Limb (tissue), 2 donors: ENCODE measurements around the gene COX10.

Source experiments
- DNase-seq, 2 donors: peaks; one replicate each; pipeline ENCODE4 v3.0.0-alpha.2; 2016; ENCODE audit errors: extremely low spot score in 2 of 2

COX10 gene

DNA sequence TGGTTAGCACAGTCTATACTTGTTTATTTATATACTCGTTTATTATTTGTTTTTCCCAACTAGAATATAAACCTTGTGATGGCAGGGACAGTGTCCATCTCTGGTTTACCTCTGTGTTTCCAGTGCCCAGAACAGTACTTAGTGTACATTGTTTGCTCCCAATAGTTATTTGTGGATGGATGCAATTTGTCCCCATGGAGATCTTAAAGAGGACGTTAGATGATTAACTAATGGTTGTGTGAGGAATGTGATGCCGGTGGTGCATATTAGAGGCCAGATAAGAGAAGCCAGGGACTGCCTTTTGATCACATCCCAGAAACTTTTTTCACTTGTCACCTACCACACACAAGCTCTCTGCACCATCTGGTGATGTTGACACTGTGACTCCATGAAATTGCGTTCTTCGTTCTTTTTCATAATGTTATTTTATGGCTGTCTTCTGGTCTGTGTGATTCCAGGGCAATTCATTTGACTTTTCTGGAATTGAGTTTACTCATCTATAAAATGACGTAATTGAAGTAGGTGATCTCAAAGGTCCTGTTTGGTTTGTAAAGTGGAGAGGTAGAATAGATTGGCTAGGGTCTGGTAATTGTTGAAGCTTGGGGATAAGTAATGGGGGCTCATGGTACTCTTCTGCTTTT, 1.2 kb downstream of the COX10 start:
- no peak for DNase-seq

DNA sequence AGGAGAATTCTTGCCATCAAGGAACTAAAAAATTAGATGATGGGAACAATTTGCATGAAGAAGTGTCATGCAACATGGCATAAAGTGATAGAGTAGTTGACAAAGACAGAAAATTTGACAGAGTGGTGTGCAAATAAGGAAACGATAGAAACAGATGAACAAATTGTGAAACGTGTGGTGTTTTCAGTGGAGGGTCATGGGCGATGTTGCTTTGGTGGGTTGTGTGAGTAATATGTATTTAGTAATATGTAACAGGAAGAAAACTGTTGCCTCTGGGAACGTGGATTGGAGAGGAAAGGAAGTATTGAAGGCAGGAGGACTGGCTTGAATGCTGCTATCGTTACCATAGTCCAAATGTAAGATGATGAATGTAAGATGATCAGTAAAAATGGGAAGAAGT, 3.6 kb downstream of the COX10 start:
- DNase-seq, result no peak

DNA sequence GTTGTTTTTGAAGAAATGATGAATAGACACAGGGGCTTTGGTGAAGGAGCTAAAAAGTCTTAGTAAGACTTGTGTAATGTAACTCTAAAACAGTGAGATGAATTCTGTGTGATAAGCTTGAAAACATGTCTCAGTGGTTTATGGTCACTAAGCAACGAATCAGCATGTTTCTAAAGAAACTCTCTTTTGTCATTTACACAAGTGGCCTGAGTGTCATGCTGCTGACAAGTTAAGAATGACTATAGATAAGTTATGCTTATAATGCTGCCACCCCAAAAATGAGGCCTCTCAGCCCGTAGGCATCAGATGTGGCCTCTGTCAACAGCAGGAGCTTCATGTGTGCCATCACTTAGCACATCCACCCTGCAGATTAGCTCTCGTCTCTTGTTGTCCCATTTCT, 8.7 kb downstream of the COX10 start:
- no peak for DNase-seq

DNA sequence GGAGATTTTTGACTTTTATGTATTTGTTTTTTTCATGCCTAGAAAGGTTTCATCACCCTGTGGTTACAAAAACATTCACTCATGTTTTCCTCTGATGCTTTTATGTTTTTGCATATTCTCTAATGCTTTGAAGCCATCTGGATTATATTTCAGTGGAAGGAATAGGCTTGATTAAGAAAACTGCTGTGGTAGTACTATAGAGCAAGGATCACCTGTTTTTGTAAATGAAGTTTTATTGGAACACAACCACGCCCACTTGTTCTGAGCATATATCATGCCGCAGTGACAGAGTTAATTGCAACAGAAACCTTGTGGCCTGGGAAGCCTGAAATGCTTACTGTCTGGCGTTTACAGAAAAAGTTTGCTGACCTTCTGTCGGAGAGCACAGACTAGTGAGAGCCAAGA, 11.5 kb downstream of the COX10 start:
- DNase-seq, result no peak

DNA sequence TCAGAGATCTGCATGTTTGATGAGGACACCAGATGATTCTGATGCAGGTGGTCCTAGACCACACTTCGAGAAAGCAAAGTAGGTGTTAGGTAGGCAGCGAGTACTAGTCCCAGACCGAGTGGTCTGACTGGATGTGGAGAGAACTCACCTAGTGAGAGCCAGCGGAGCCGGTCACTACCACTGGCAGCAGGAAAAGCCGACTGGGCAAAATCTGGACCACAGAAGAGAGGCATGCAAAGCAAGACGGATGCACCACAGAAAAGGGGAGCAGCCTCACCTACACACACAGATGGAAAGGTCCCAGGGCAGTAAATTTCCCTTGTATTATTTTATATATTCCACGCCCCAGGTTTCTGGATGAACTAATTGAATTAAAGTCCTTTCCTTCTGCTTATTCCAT, 13.5 kb downstream of the COX10 start:
- no peak for DNase-seq

DNA sequence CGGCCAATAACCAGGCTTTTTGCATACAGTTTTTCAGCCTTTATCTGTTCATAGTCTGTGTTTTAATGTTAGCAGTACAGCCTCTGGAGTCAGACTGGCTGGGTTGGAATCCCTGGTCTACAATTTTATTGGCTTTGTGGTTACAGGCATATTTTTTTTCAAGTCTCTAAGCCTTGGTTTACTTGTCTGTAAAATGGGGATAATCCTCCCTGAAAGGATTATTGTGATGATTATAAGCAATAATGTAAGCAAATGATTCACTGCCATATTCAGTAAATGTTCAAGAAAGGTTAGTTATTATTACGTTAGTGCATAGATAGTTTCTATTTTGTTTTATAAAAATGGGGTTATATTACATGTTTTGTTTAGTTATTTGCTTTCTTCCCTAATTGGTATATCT, 15.7 kb downstream of the COX10 start:
- DNase-seq, result no peak

DNA sequence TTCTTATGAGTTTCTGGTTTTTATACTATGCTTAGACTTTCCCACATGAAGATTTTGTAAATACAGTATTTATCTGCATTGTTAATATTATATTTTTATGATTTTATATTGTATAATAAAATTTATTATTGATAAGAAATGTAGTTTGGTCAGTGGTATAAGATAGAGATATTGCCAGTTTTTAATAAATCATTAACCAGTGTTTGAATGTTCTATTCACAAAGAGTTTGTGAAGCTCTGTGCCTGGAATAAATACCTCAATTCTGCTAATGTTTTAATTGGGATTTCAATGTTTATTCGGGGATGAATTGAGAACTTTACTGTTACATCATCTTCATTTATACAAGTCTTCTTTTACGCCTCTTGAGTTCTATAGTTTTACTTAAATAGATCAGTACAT, 16.9 kb downstream of the COX10 start:
- no peak for DNase-seq

DNA sequence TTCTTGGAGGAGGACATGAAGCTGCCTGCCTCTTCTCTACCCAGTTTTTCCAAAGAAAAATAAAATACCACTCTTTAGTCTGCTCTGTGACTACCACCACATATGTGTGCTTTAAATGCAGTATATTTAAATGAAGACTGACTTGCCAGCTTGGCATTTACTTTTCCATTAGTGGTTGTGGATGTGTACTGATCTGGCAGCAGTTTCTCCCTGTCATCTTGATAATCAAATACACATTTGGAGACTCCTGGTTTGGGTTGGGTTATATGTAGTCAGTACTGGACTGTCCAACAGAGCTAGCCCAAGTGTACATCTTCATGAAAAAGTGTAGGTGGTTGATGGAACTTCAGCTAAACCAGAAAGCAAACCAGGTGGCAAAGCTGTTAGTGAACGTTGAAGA, 19.9 kb downstream of the COX10 start:
- DNase-seq, result no peak

DNA sequence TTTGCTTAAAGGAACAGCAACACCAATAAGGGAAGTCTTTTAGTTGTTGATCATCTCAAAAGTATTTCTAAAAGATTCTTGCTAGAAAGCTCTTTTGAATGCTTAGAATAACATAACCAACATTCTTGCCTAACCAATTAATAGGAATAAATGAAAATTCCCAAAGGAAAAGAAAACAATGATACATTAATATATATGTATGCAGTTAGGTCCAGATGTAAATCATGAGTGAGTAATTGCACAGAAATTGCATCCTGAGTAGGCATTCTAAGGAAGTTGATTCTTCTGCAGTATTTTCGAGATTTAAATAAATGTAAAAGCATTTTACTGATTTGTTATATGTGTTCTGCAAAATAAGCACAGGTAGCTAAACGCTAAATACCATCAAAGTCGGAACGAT, 22.1 kb downstream of the COX10 start:
- DNase-seq, result no peak

DNA sequence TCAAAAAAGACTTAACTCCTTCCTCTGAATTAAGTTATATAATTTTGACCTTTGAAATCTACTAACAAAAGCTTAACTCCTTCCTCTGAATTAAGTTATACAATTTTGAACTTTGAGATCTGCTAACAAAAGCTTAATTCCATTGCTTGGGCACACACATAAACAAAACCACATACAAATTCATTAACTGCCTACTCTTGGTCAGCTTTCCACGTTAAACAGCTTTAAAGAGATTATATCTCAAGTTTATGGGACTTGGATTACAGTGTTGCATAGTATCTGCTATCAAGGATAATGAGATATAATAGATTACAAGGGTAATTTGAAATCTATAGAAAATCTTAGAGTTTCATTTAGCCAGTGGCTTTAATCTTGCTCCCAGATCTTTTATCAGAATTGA, 23.5 kb downstream of the COX10 start:
- no peak for DNase-seq

DNA sequence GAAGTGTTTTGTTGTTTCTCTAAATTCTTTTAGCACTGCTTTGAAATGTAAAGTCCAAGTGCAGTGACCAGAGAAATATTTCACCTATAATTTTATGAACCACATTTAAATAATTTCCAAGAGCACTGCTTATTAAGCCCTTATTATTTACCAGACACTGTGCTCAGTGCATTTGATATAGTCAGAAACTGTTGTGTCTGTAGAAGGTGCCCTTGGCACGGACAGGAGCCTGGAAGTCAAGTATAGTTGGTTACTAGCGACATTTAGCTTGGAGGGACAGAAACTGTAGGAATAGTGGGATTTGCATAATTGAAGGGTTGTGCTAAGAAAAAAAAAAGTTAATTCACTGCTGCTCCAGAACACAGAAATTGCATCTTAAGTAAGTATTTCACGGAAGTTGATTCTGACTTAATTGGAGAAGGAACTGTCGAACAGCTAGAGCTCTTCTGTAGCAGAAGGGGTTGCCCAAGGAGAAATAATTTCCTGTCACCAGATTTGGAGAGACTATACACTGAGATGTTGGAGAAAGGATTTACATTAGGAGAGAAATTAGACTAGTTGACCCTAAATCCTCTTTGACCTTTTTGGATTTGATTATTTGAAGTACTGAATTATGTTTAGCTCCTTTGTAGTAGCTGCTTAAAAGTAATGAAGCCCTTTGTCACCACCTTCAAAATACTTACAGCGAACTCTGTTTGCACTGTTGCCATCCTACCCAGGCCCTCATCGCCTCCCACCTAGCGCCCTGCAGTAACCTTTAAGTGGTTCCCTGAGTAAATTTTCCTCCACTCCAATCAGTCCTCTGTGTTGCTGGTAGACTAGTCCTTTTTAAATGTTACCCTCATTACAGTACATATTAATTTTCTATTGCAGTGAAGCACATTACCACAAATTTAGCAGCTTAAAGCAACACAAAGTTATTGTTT, 25.6 kb downstream of the COX10 start:
- DNase-seq, result no peak

DNA sequence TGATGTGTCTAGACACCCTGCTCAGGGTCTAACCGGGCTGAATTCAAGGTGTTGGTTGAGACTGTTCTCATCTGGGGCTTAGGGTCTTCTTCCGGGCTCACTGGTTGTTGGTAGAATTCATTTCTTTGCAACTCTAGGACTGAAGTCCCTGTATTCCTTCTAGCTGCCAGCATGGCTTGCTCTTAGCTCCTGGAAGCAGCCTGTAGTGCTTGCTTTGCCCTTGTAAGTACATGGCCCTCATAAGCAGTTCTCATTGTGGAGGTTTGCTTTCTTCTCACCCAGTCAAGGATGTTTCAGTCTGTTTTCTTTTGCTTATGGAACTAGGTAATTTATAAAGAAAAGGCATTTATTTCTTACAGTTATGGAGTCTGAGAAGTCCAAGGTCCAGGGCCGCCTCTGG, 26.3 kb downstream of the COX10 start:
- no peak for DNase-seq

DNA sequence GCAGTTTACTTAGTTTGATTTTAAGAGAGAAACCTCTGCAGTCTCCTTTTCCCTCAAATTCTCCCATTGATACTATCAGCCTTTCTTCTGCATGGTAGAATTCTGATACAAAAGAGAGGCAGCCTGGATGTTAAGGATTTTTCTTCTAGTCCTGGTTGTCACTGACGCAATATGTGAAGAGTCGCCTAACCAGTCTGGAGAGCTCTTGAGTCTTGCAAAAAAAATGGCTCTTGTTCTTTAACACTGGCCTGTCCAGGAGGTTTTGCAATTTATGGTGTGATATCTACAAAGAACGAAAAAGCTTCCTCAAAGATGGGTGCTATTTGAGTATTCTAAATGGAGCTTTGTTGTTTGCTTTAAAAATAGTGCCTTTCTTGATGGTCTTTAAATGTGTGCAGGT, 28.9 kb downstream of the COX10 start:
- no peak for DNase-seq

DNA sequence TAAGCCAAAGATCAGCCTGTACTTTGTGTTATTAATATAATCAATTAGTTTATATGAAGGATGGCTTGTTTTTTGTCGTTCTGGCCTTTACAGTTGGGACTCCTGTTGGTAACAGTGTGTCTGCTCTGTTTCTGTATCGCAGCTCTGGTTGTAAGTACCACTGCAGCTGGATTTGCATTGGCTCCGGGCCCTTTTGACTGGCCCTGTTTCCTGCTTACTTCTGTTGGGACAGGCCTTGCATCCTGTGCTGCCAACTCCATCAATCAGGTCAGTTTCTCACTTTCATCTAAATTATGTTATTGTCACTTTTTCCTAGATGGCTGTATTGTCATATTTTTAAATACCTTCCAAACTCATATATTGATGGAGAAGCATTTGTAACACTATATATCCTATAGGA, 32.7 kb downstream of the COX10 start:
- DNase-seq, result no peak

DNA sequence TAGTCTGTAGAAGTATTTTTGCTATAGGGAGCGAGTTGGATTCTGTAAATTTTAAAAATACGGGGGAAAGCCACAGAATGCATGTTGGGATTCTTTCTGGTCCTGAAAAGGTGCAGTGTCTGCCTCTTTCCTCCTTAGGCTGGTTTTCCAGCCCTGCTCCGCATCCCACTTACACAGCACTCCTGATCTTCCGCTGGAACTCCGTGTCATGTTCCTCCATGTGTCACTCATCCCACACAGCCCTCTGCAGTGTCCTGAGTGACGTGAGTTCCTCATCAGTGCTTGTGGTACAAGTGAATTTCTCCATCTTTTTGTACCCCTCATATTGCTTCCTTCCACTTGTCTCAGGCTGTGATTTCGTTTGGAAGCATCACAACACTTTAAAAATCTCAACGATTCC, 34.5 kb downstream of the COX10 start:
- no peak for DNase-seq

DNA sequence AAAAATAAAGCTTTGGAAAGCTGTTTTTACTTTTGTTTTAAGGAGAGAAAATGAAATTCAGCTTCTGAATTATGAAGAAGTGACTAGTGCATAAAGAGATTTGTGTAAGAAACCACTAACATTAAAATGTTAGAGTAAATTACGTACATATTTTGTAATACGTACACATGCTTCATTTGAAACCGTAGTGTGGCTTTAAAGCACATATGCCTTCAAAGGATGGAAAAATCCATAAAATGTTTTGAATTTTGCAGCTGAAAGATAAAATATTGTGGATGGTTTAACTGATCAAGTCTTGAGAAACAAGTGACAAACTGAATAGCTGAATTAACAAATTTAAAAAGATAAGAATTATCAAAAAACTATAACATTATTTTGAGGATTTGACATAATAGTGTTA, 35.4 kb downstream of the COX10 start:
- DNase-seq, result no peak

DNA sequence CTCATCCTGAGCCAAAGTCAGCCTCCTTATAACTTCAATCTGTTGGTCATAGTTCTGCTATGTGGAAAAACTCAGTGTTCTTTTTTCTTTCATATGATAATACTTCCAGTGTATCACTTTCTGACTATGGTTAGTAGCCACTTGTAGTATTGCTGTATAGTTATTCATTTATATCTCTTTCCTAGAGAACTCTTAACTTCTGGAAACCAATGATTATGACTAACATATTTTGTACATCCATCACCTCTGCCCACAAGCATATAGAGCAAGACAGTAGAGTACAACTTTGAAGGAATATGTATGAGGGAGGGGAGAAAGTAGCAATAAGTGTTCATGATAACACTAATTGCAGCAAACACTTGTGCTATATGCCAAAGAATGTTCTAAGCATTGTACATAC, 38.6 kb downstream of the COX10 start:
- DNase-seq, result no peak

DNA sequence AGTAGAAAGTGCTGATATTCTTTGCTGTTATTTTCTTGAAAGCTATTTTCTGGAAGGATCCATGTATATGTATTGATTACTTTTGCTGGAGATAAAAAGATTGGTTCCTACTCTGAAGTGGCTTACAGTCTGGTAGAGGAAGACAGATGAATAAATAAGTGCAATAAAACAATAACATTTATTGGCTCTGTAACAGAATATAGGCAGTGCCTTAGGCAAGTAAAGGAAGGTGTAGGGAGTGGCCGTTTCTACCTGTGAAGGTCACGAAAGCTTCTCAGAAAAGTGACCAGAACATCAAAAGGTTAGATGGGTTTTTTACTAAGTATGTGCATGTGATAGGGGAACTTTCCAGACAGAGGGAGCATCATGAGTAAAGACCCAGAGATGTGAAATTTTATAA, 43.1 kb downstream of the COX10 start:
- DNase-seq, result no peak

DNA sequence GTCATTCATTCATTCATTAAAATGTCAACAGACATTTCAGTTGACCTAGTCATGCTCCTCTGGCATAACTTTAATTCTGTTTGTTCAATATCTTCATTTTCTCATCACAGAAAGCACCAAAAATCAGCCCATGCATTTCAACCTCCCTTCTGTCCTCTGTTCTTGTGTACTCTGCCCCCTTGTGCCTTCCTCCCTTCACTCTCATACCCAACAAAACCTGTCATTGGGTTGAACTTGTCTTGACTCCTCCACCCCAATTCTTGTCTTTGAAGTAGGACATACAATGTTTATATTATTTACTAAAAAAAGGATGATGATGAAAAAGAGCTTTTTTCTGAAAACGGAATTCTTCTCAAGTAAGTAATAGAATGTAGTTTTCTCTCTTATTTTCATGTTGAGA, 43.8 kb downstream of the COX10 start:
- DNase-seq, result no peak

DNA sequence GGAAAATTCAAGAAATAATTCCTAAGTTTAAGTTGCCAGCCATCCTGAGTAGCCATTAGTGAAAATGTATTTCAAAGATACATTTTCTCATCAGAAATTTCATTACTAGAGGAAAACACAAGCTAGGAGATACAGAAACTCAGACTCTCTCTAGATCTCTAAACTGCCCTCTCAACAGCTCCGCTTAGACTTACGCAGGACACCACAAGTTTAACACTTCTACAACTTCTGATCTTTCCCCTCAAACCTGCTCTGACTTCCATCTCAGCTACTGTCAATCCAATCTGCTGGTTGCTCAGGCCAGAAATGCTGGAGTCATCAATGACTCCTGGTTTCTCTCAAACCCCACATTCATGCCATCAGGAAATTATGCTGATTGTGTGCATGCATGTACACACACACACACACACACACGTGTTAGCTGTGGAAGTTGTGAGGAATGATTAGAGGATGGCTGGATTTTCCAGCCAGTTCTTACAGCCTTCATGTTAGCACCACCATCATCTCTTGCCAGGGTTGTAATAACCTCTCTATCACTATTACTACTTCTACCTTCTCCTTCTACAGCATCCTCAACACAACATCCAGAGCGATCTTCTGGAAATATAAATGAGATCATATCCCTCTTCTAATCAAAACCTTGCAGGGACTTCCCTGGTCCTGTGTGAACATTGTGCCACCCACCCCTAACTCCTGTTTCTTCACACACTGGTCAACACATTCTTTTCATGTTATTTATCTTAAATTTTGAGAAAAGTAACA, 47.1 kb downstream of the COX10 start:
- no peak for DNase-seq

DNA sequence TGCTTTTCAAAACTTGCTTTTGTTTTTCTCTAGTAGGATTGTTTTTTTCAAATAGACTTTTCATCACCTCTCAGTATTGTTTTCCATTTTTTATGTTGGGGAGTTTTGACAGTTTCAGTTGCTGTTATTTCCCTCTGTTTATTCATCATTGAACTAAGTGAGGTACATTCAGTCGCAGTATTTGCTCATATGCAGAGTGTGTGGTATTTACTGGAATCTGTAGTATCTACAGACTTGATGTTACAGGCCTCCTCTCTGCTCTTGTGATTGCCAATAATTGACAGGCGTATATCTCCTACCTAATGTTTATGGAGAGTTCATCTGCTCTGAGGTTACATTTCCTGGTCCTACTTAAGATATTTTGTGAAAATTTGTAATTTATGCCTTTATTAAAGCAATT, 49.6 kb downstream of the COX10 start:
- DNase-seq, result no peak

DNA sequence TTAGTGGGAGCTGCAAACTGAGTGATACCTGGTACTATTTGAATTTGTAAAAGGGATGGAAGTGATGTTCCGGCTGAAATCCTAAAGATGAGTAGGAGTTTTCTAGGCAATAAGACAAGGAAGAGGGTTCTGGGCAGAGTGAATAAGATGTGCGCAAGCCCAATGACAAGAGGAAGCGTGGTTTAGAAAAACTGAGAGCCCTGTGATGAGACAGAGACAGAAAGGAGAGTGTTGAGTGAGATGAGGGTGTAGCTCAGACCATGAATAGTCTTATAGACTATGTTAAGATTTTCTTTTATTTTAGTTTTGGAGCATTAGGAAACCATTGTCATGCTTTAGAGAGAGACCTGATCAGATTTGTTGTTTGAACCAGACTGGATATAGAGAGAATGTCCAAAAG, 50.2 kb downstream of the COX10 start:
- no peak for DNase-seq
